Adipose tissue (tissue), 3 donors: Measurements from ENCODE around the gene PFDN5. TPM values are rescaled to one million over a fixed set of nuclear protein-coding genes. Genes with fewer than 3 reads are reported as not detected.

ENCODE experiments used
- H3K27ac ChIP-seq: one replicate; pipeline ENCODE4 v1.5.1; 2013; ENCODE audit warnings: low read depth, low read length
- WGBS, 3 donors: extraction: QIAGEN DNeasy Blood & Tissue Kit; methylation state at CpG; one replicate each; pipeline ENCODE4 v1.1.7; 2013; 5-methylcytosine and 5-hydroxymethylcytosine counted together
- polyA plus RNA-seq, 3 donors: library from polyadenylated mRNA; stranded (reverse); fragments of 200-250 nt; gene quantifications; one replicate each; pipeline ENCODE4 v1.2.3, GENCODE V29; 2013
- donor health status: healthy with polysubstance abuse.
- donor health status: Bipolar disorder and iron deficiency.
- donor health status: healthy.

The PFDN5 gene
- polyA plus RNA-seq, 3 donors, result 478 to 1,510 (median 796) TPM

DNA sequence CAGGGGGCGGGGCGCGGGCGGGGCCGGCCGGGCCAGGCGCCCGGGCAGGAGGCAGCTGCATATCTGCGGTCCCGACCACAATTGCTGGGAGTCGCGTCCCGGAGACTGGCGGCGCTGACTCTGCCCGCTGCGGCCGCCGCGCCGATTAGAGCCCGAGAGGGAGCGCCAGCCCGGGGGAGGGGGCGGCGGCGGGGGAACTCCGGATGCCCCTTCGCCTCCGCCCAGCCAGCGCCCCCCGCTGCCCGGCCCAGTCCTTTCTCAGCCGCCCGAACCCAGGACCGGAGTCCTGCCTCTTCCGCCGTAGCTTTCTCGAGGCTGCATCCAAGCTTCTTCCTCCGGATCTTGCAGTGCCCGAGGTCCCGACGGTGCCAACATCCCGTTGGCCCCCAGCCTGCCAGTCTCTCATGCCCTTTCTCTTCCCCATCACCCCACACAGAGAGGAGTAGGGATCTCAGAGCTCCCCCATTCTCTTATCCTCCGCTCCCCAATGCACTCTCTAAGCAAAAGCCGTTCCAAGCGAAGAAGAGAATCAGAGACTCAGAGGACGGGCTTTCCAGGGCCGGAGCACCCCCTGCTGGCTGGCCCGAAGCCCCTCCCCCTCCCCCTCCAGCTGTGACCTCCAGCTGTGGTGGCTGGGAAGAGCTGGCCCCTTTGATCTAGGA, 49.6 kb downstream of the PFDN5 start:
- 0 to 1% (median 0%) methylated on average over 21 to 46 of the region's 50 CpGs for WGBS, 3 donors
- no peak overlapping the region for H3K27ac ChIP-seq

DNA sequence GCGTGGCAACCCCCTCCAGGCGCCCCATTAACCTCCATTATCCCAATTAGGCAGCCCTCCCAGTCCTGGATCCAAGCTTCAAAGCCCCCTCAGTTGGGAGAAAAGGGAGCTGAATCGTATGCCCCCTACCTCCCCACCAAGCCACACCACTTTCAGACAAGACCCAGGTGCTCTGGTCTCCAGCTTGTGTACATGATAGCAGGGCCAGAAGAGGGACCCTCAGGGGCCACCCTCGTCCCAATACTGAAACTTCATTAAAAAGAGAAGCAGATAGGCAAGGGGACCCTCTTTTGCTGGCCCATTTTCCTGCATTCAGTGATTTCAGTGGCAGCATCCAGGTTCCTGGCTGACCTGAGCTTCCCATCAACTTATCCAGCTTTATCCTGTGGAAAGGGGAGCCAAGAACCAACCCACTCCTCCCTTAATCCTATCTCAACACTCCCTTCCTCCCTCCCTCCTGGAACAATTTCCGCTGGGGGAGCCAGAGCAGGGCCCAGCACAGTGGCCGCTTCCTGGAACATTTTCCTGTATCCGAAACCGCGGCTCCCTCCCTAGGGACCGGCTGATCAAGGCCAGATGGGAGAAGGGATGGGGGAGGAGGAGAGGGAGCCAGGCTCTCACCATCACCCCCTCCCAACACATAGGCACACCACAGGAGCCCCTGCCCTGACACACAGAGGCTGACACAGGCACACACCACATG, 50.3 kb downstream of the PFDN5 start:
- H3K27ac ChIP-seq, result no peak overlapping the region
- WGBS, 3 donors, result 14 to 23% (median 22%) methylated on average over 10 of the region's 10 CpGs

DNA sequence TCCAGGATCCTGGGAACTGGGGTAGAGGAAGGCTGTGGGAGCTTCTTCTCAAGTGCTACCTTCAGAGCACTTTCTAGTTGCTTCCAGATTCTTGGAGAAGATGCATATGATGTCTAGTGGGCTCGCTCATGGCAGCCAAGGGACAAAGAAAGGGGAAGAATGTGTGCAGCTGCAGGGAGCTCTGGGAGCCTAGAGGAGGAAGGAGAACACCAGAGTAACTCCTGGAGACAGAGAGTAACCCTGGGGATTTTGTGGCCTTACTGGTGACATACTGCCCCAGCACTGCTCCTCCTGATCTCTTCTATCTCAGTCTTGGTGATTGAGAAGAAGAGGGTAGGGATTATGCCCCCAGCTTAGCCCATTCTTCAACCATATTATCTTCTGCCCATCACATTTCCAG, 51.1 kb downstream of the PFDN5 start:
- WGBS, 3 donors, result 76 to 92% (median 76%) methylated on average over 1 of the region's 1 CpG
- no peak overlapping the region for H3K27ac ChIP-seq

- H3K27ac ChIP-seq, result no peak overlapping the region
- 86 to 94% (median 92%) methylated on average over 4 of the region's 4 CpGs for WGBS, 3 donors
Observed at GRCh38 chr12:53347905-53348304, 52.6 kb downstream of the PFDN5 start.

Other genes with a start within 250 kb of the PFDN5 start
- gene TNS2, start 245.5 kb upstream of the PFDN5 start, polyA plus RNA-seq, result 100 to 1,000 TPM in 2 of 3 donors, 10 to 100 TPM in 1; 53.4 to 562 (median 225) TPM
- 10 to 100 TPM; 26.9 to 66.7 (median 29.8) TPM for gene SPRYD3, start 216.2 kb upstream of the PFDN5 start, polyA plus RNA-seq
- 100 to 1,000 TPM in 1 of 3 donors, 10 to 100 TPM in 2; 21.8 to 437 (median 83.9) TPM for gene IGFBP6, start 197.9 kb upstream of the PFDN5 start, polyA plus RNA-seq
- under 1 TPM in 2 of 3 donors, not detected in 1; 0.08 to 0.09 TPM for gene SOAT2, start 192.1 kb upstream of the PFDN5 start, polyA plus RNA-seq
- 1 to 10 TPM; 6.3 to 9.2 (median 9.1) TPM for gene ZNF740, start 114.8 kb upstream of the PFDN5 start, polyA plus RNA-seq
- gene CSAD, start 114.6 kb upstream of the PFDN5 start, polyA plus RNA-seq, result 100 to 1,000 TPM in 1 of 3 donors, 10 to 100 TPM in 2; 36.3 to 167 (median 91.0) TPM
- 1 to 10 TPM; 1.9 to 3.0 (median 2.3) TPM for gene ITGB7, start 88.3 kb upstream of the PFDN5 start, polyA plus RNA-seq
- 10 to 100 TPM in 1 of 3 donors, 1 to 10 TPM in 2; 4.5 to 31.0 (median 9.4) TPM for gene RARG, start 63.3 kb upstream of the PFDN5 start, polyA plus RNA-seq
- gene ESPL1, start 27.2 kb upstream of the PFDN5 start, polyA plus RNA-seq, result under 1 TPM; 0.08 to 0.55 (median 0.45) TPM
- gene MYG1, start 4.2 kb downstream of the PFDN5 start, polyA plus RNA-seq, result 10 to 100 TPM; 56.1 to 77.2 (median 56.9) TPM
- gene AAAS, start 26.1 kb downstream of the PFDN5 start, polyA plus RNA-seq, result 10 to 100 TPM; 29.4 to 34.1 (median 33.6) TPM
- gene SP7, start 40.8 kb downstream of the PFDN5 start, polyA plus RNA-seq, result not detected
- 10 to 100 TPM; 13.5 to 24.2 (median 14.6) TPM for gene SP1, start 84.6 kb downstream of the PFDN5 start, polyA plus RNA-seq
- 1 to 10 TPM in 1 of 3 donors, under 1 TPM in 2; 0.10 to 1.6 (median 0.67) TPM for gene AMHR2, start 128.3 kb downstream of the PFDN5 start, polyA plus RNA-seq
- 100 to 1,000 TPM in 2 of 3 donors, 10 to 100 TPM in 1; 82.1 to 179 (median 162) TPM for gene PRR13, start 146.2 kb downstream of the PFDN5 start, polyA plus RNA-seq
- 100 to 1,000 TPM; 428 to 505 (median 439) TPM for gene PCBP2, start 156.6 kb downstream of the PFDN5 start, polyA plus RNA-seq
- 10 to 100 TPM in 1 of 3 donors, 1 to 10 TPM in 2; 4.6 to 23.1 (median 8.6) TPM for gene MAP3K12, start 203.9 kb downstream of the PFDN5 start, polyA plus RNA-seq
- 10 to 100 TPM; 19.0 to 28.0 (median 19.7) TPM for gene TARBP2, start 205.7 kb downstream of the PFDN5 start, polyA plus RNA-seq
- gene NPFF, start 211.9 kb downstream of the PFDN5 start, polyA plus RNA-seq, result 1 to 10 TPM in 1 of 3 donors, under 1 TPM in 1, not detected in 1; 0.21 to 2.6 TPM